ENCODE data around the gene PDZD2.
"Not testable (repeated sequence)": the region's sequence is repeated elsewhere in the genome, so short reads cannot be mapped to it uniquely, and the experiment has no call there.

Gene PDZD2

DNA sequence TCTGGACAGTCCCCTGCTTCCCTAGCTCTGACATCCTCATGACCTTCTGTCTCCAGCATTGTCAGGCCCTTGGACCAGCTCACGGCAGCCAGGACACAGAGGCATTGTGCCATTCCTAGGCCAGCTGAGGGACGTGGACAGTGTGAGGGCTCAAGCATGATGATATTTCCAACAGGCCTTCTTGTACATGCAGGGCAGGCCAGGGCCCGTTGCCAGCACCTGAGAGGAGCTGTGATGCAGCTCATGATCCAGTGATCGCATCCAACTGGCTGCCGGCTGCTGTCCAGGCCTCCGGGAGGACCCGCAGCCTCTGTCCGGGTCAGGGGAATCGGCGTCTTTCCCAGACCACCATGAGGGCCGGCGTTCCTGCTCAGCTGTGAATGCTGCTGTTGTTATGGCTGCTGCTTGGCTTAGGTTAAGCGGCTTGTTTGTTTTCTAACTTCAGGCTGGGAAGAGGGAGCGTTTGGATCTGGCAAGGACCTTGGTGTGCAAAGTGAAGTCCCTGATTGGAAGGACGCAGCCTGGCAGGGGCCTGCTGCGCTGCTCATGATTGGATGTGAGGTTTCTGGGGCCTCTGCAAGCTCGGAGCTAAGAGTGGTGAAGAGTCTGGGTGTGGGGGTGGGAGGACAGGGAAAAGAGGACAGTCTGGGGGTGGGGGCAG lies 53.8 kb downstream of the PDZD2 start:
- no peak for DNase-seq

DNA sequence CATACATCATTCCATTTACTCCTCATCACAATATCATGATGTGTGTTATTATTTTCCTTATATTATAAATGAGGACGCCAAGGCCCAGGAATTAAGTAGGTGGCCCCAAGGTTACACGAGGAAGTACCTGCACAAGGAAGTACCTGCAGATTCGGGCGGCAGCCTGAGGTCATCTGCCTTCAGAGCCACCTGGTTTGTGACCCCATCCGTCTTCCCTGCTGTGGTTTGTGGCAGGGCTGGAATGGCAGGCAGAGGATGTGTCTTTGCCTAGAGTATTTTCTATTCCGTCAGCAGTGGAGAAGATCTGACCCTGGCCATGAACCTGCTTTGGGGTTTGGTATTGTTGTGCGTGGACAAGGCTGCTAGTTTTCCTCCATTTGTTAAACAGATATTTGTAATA lies 59.7 kb downstream of the PDZD2 start:
- DNase-seq: no peak

DNA sequence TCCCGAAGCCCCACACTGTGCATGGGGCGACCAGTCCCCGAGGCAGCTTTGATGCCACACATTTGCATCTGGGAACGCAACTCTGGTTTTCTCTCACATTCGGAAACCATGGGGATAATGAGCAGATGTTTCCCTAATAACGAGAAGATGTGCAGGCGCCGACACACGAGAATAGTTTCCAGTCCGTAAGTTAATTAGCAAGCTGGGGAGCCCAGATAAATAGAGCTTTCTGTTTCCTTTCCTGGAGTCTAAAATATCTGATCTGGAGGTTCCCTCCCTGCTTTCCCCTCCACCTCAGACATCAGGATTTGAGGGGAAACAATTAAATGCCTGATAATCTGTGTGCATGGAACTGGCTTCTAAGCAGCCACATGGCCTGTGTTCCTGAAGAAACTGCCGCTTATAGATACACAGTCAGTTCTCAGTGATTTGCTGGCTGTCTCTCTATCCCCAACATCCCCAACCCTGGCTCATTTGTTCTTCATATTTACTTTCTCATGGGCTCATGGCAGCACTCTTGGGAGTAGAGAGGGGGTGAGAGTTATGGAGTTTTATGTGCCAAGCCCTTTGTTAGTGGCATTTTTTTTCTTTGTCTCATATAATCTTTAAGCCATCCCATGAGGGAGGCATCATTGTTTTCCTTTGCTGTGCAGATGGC lies 62.8 kb downstream of the PDZD2 start:
- no peak for DNase-seq

DNA sequence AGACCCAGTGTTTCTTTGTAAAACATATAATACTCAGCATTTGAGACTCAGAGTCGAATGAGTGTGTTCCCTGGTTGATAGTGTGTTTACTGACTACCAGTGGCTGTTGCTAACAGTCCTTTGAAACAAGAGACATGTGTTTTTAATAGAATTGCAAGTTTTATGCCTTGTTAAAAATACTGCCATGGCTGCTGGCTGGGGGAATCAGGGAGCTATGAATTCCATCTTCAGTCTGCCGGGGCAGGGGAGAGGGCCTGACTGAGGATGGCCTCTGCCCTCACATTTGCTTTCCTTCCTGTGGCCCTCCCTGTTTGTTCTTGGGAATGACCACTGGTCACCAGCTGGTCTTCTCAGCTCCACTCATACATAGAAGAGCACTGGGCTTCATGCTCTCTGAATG lies 63.8 kb downstream of the PDZD2 start:
- no peak for DNase-seq

DNA sequence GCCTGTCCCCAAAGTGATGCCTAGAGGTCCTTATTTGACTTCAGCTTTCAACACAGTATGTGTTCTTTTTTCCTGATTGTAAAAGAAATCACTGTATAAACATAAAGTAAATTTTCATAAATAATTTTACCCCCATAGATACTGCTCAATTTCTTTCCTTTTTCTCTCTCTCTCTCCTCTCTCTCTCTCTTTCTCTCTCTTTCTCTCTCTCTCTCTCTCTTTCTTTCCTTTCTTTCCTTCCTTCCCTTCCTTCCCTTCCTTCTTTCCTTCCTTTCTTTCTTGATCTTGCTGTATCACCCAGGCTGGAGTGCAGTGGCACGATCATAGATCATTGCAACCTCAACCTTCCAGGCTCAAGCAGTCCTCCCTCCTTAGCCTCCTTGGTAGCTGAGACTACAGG lies 64.8 kb downstream of the PDZD2 start:
- no peak for DNase-seq

DNA sequence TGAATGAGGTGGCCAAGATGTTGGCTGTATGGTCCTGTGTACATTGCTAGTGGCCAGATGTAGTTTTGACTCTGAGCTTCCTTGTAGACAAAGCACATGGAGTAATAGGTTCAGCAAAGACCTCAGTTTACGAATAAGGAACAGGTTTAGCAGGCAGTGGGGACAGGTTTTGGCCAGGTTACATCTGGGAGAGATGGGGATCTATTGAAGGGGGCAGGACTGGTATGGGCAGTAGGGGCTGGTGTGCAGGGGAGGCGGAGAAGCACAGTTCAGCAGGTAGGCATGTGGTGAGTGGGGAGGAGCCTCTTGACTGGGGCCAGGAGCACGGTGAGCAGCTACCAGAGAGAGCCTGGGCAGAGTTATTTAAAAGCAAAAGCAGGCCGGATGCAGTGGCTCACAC lies 67.3 kb downstream of the PDZD2 start:
- no peak for DNase-seq

DNA sequence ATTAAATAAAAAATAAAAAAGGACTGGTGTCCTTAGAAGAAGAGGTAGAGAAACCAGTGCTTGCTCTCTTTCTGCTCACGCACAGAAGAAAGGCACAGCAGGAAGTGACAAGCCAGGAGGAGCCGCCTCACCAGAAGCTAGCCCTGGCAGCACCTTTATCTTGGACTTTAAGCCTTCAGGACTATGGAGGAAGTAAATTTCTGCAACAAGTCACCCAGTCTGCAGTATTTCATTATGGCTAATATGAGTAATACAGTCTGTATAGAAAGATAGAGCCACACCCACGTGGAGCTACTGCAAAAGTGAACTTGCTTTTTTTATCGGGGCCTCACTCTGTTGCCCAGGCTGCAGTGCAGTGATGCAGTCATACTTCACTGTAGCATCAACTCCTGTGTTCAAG lies 68.4 kb downstream of the PDZD2 start:
- no peak for DNase-seq

DNA sequence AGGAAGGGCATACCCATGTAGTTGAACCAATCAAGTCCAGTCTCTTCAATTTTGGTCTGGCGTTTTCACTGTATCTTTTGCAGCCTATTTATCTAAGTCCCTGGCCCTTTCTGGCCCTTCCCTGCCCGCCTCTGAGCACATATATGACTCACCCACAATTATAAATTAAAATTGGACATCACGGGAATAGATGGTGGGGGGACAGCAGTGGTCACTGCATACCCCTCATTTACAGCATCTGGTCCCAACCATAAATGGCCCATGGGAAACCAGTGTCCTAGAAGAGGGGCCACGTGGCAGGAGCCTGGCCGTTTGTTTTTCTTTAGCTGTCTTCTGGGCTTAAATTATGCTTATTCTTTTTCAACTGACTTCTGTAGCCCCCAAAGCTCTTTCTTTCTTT lies 69.2 kb downstream of the PDZD2 start:
- DNase-seq: no peak

DNA sequence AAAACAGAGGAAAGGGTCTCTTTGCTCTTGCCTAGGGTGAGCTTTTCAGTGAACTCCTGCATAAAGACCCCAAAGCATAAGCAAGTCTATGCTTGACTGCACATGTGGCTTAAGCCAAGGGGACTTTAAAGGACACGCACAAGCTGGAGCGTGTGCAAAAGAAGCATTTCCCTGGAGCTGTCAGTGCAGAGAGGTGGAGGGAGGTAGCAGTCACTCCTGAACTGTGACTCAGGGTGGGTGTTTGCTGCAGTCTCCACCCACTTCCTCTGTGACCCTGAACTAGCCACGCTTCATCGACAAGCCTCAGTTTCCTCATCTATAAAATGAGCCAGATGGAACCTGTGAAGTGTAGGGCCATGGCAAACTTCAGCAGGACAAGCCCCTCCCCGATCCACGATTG lies 72.4 kb downstream of the PDZD2 start:
- DNase-seq: no peak

DNA sequence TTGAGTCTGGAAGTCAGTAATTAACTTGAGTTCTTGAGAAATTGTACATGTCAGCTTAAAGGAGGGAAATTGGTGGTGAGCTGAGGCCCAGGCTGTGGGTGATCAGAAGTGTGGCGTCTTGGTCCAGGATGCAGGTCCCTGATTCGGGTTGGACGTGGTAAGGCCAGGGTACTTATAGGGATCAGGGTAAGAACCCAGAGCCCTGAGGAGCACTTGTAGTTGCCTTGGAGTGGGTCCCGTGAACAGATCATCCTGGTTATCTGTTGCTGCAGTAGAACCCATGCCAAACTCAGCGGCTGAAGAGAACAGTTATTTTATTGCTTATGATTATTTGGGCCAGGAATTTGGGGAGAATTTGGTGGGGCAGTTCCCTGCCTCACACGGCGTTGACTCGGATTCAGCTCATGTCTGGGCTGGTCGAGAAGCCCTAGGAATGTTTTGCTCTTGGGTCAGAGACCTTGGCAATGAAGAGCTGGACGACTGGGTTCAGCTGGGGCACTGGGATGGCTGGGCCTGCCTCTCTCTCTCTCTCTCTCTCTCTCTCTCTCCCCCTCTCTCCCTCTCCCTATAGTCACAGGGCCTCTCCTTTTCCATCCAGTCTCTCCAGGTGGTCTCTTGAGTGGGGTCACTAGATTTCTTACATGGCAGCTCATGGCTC lies 73.1 kb downstream of the PDZD2 start:
- no peak for DNase-seq

DNA sequence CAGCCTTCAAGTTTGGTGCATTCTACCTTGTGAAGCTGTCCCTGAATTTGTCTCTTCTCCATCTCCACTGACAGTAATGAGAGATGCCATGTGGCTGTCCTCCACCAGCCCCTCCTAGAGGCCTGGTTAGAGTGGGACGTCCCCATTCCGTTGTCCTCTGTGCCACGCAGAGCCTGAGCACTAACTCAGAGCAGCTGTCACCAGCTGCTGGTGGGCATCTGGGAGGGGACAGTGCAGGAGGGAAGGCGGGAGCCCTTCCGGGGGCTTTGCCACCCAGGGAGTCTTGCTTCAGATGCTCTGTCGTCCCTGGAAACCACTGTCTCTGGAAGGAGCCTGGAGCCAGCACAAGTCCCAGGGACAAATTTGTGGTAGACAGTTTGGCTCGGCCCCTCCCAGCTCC lies 78.6 kb downstream of the PDZD2 start:
- no peak for DNase-seq

DNA sequence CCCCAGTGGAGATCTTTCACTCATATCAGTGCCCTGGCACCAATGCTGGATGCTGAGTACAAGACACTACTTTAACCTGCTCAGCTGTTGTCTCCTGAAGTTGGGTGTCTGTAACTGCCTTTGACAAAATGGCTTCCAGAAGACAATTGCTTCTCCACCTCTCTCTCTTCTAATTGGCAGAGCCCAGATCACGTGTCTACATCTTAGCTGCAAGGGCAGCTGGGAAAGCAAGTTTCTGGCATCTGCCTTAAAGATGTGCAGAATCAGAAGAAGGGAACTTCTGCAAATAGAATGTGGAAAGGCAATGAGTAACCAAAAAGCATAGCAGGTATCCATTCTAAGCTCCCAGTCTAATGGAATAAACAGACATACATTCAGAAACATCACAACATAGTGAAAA lies 81.1 kb downstream of the PDZD2 start:
- no peak for DNase-seq

DNA sequence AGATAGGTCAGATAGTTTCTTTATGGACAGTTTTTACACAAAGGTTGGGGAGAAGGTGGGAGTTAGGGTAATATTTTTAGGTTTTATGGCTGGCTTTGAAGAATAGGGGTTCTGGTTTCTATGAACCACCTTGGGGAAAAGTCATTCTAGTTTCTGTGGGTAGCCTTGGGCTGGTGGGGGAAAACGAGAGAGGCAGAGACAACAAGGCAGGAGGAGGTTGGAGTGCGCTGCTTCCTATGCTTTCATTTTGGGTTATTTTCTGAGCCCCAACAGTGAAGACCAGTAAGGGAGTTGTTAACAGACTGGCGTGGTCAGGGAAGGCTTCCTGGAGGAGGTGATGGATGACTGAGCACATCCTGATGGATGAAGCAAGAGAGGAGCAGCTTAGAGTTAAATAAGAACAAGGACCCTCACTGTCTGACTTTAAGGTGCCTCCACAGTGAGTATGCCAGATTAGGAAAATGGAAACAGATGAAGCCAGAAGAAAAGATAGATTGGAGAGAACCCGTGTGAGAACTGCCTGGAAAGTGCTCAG lies 81.9 kb downstream of the PDZD2 start:
- DNase-seq: no peak

DNA sequence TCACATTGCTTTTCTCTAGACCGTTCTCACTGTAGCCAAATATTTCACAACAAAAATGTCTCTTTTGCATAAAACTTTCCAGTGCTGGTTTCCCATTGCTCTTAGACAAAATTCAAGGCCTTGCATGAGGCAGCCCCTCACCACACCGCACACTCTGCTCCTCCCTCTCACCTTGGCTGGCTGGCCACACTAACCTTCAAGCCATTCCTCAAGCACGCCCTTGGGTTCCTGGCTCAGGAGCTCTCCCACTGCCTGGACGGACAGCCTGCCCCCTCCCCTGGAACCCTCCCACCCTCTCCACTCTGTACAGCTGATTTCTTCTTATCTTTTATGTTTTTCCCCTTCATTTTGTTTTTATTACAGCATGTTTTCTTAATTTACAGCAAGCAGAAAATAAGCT lies 83.2 kb downstream of the PDZD2 start:
- DNase-seq: no peak

DNA sequence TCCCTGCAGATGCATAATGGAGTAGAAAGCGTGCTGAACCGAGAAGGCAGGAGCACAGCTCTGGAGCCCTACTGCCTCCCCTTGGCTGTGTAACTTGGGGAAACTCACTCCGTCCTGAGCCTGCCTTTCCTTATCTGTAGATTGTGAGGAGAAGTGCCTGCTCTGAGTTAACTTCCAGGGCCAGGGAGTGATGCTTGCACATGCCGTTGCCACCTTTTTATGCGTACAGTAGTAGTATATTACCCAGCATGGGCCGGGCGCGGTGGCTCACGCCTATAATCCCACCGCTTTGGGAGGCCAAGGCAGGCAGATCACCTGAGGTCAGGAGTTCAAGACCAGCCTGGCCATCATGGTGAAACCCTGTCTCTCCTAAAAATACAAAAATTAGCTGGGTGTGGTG lies 87.1 kb downstream of the PDZD2 start:
- DNase-seq: no peak

DNA sequence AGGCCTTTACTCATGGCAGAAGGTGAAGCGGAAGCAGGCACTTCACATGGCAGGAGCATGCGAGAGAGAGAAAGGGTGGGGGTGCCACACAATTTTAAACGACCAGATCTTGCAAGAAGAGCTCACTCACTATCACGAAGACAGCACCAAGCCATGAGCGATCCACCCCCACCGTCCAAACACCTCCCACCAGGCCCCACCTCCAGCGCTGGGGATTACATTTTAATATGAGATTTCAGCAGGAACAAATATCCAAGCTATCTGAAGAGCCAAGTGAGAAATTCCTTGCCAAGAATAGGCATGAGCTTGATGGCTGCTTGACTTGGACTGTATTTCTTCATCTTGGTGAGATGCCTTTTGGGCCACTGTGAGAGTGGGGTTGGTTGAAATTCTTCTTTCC lies 88.0 kb downstream of the PDZD2 start:
- DNase-seq: no peak

DNA sequence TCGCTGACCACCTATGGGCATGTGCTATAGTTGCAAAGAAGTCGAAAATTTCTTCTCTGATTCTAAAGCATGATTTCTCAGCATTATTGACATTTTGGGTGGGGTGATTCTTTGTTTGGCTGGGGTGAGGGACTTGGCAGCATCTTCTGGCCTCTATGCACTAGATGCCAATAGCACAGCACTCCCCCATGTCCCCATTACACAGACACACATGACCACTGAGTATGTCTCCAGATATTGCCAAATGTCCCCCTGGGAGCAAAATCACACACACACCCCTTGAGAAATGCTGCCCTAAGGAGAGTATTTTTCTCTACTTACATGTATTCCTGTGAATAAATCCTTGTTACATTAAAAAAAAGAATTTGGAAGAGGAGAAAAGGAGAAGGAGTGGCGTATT lies 89.1 kb downstream of the PDZD2 start:
- no peak for DNase-seq

DNA sequence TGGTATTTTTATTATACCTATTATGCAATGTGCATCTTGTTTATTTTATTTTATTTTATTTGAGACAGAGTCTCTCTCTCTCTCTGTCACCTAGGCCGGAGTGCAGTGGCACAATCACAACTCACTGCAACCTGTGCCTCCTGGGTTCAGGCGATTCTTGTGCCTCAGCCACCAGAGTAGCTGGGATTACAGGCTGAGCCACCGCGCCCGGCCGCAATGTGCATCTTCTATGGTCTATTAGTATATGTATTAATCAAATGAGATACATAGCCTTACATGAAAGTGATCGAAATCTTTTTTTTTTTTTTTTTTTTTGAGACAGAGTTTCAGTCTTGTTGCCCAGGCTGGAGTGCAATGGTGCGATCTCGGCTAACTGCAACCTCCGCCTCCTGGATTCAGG lies 89.9 kb downstream of the PDZD2 start:
- DNase-seq: not testable (repeated sequence)

DNA sequence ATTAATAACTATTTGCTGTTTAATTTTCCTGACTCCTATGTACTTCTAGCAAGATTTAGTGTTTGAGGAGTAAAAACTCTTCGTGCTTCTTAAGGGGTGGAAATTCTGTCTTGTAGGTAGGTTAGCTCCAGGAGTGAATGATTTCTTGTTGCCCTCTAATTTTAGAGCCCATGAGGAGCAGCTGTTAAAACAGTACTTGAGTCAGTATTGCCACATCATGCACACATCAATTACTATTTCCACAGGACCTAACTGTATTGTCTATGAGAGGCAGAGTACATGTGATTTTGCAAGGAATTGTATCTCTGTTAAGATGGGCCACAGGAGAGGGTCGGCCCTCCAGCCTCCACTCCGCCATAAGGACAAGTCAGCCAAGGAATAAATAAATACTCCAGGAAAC lies 91.2 kb downstream of the PDZD2 start:
- DNase-seq: no peak

DNA sequence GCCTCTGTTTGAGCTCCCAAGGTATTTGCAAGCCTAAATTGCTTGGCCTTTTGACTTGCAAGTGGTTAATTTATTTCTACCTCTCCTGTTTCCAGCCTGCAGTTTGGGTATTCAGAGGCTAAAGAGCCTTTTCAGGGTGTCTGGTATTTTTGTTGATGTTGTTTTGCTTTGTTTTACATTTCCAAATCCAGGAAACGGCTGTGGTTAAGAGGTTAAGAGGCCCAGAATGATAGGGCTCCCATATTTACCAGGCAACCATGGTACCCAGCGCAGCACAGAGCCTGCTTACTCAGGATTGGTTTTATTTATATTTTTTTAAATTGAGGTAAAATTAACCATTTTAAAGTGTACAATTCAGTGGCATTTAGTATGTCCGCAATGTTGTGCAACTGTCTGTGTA lies 92.1 kb downstream of the PDZD2 start:
- DNase-seq: no peak

DNA sequence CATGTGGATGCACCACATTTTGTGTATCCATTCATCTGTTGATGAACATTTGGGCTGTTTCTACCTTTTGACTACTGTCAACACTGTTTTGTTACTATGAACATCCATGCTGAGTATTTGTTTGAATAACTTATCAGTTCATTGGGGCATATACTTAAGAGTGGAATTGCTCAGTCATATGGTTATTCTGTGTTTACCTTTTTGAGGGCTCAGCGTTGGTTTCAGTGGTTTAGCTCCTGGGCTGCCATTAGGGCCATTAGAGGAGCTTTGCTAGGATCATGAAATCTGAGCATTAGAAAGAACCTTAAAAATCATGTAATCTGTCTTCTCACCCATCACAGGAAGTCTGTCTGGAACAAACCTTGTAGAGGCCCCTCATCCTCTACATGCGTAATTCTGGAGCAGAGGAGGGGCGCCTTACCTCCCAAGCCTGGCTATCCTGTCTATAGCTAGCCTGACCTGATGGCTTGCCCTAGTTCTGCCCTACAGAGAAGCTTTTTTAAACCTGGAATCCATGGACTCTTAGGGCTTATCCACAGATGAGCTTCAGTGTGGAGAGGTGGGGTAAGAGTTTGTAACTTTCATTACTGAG lies 92.9 kb downstream of the PDZD2 start:
- no peak for DNase-seq

DNA sequence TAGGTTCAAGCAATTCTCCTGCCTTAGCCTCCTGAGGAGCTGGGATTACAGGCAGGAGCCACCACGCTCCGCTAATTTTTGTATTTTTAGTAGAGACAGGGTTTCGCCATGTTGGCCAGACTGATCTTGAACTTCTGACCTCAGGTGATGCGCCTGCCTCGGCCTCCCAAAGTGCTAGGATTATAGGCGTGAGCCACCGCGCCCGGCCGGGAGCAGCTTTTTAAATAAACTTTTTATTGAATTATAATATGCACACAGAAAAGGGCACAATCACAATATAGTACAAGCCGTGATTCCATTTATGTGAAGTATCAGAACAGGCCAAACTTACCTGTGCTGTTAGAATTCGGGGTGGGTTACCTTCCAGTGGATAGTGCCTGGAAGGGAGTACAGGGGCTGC lies 93.9 kb downstream of the PDZD2 start:
- not testable (repeated sequence) for DNase-seq

DNA sequence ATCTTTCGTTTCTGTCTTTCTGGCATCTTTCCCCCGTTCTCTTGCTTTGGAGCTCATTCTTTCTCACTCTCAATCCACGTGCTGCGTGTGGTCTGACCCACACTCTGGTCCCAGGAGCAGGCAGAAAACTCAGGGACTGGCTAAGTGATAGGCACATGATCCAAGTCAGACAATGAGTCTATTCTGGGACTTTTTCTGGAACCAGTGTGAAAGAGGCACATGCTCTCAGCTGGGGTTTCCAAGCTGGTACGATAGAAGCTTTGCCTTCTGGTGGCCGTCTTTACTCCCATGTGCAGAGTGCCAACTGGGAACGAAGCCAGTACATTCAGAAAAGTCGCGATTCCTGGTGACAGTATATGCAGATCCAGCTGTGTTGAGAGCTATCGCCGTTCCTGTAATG lies 94.4 kb downstream of the PDZD2 start:
- peak in 1 of 2 experiments; percentile 55 for DNase-seq

DNA sequence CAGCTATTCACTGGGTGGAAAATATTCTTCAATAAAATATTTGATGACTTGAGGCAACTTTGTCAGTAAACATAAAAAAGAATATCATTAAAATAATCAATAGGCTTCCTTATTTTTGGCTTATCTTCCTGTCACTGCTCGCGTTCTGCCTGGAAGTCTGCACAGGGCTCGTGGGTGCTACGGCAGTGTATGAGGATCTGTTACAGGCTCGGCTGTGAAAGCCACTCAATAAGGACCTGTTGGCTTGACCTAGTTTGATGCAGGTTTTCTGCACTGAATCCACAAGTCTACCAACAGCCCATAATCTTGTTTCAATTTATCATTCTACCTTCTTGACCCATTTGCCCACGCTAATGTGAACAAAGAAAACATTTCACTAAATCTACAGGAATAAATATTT lies 97.2 kb downstream of the PDZD2 start:
- no peak for DNase-seq
